Measurements from ENCODE around the gene UQCRHL. TPM values are rescaled to one million over a fixed set of nuclear protein-coding genes. Genes with fewer than 3 reads are reported as not detected.

Gene UQCRHL
- total and polyA plus RNA-seq, 2 of the 4 experiments (the other 2 are of a cell fraction): 1.4 to 2.4 TPM

- TF ChIP-seq MAFK (IDR thresholded peaks at IDR 0.05; ENCODE audit: low read depth, low read length): peak; percentile 51; the same call in 1 of the 2 replicates
- no peak for TF ChIP-seq SMC3 (IDR thresholded peaks at IDR 0.05; ENCODE audit: low read depth, low read length)
Measured at GRCh38 chr1:15835741-15836510, 28.5 kb upstream of the UQCRHL start (continued).

GRCh38 chr1:15835205-15835740 lies 27.8 kb upstream of the UQCRHL start:
- Histone ChIP-seq H3K27ac (ENCODE audit: insufficient read depth, low read length) (peak overlapping the region; percentile 85), H3K4me1 (ENCODE audit: control insufficient read depth, insufficient read depth, low read length) (peaks cover 2% of the 10 kb centered on the region; the same call in 1 of the 2 replicates), H3K4me3 (ENCODE audit: insufficient read depth, low read depth, low read length) (peak overlapping the region; percentile 68), H3K36me3 (ENCODE audit: control insufficient read depth, insufficient read depth, low read length) (no peaks in the 10 kb centered on the region), H3K79me1 (ENCODE audit: low read depth in 1 of 2, low read length in 2 of 2) (peaks cover 5 to 24% of the 10 kb centered on the region in 2 experiments; a peak in 3 of 4 replicates), H3K56ac (ENCODE audit: extremely low read depth, insufficient read depth, low read length) (peak overlapping the region; percentile 87), H4K91ac (ENCODE audit: insufficient read depth, low read depth, low read length) (peak overlapping the region; percentile 91), H4K20me1 (ENCODE audit: insufficient read depth, low read length) (no peaks in the 10 kb centered on the region), H4K8ac (ENCODE audit: low read depth in 2 of 2, low read length in 2 of 2) (peak overlapping the region; percentile 78 to 96), H3K18ac (ENCODE audit: low read depth, low read length) (peak overlapping the region; percentile 31), H2BK20ac (ENCODE audit: low read depth, low read length) (0 out of 2 replicates have a peak overlapping the region, but pooled peaks have one; percentile 5), H2BK15ac (ENCODE audit: low read depth, low read length) (peak overlapping the region; percentile 15; the same call in 1 of the 3 replicates), H2AFZ (replicated peaks; ENCODE audit: low read length, poor library complexity) (peak overlapping the region; percentile 98), H2AK9ac (replicated peaks; ENCODE audit: low read depth, low read length, poor library complexity) (peak overlapping the region; percentile 99), H3K9me3 (ENCODE audit: control insufficient read depth, insufficient read depth, low read length) (no peaks in the 10 kb centered on the region), H2AK5ac (ENCODE audit: low read depth, low read length) (peak overlapping the region; percentile 76), H3K9me1 (ENCODE audit: insufficient read depth, low read length) (no peaks in the 10 kb centered on the region), H3K9ac (ENCODE audit: low read depth, low read length) (peak overlapping the region; percentile 70), H4K5ac (ENCODE audit: low read depth, low read length) (peak overlapping the region; percentile 27), H2BK120ac (ENCODE audit: low read depth, low read length) (peak overlapping the region; percentile 69), H3K4me2 (ENCODE audit: low read depth, low read length) (peak overlapping the region; percentile 62), H3K23ac (ENCODE audit: low read depth, low read length) (peak overlapping the region; percentile 80), H3K14ac (replicated peaks; ENCODE audit: low read depth, low read length) (peak overlapping the region; percentile 82), H3K27me3 (ENCODE audit: control insufficient read depth, insufficient read depth, low read length) (no peaks in the 10 kb centered on the region), H2BK5ac (ENCODE audit: low read depth, low read length, poor library complexity, severe bottlenecking) (peak overlapping the region; percentile 91), H3K4ac (ENCODE audit: low read depth, low read length) (peak overlapping the region; percentile 90)
- DNase-seq (no peak), ATAC-seq (ENCODE audit: low read depth) (peak; percentile 6)
- CTCF ChIA-PET: no interaction called here
- dilution Hi-C loops (cut with HindIII; ENCODE audit: low sequenced_read_pairs, unreplicated experiment): no loop called here
- POLR2A ChIA-PET (ENCODE audit: unreplicated experiment): no interaction called here
- no TSS peak for BruUV-seq (replicated peaks)
- intact Hi-C loops (cut with micrococcal nuclease): loop anchor here (1.0 to 2.0 kb wide), 2 partner anchors 14 to 36 kb away; no protein-coding TSS in a partner anchor
- in situ Hi-C loops (cut with MboI; ENCODE audit: low sequenced_read_pairs): no loop called here
- 0% methylated on average over 10 of the region's 37 CpGs; no CpG with 5 or more reads in 1 of the 2 experiments for WGBS, 2 experiments (ENCODE audit: extremely low coverage in 2 of 2, insufficient read length in 1 of 2)
- TF ChIP-seq MAFK (IDR thresholded peaks at IDR 0.05; ENCODE audit: low read depth, low read length) (no peak), USF2 (IDR thresholded peaks at IDR 0.05; ENCODE audit: low read depth, low read length) (no peak), MXI1 (IDR thresholded peaks at IDR 0.05; ENCODE audit: borderline replicate concordance, low read depth, low read length) (no peak), RCOR1 (IDR thresholded peaks at IDR 0.05; ENCODE audit: insufficient replicate concordance, low read length) (no peak), MAZ (IDR thresholded peaks at IDR 0.05; ENCODE audit: borderline replicate concordance, low read depth, low read length) (no peak), ELK1 (IDR thresholded peaks at IDR 0.05; ENCODE audit: borderline replicate concordance, low read depth, low read length) (no peak), NFE2L2 (IDR thresholded peaks at IDR 0.05; ENCODE audit: low read depth, low read length) (no peak), CHD1 (IDR thresholded peaks at IDR 0.05; ENCODE audit: low read depth, low read length) (no peak), CTCF (conservative IDR thresholded peaks at IDR 0.05; ENCODE audit: low read depth, low read length) (no peak)

All from IMR-90 (cell line).